HPDE6-E6E7 (cell line): ENCODE results near the gene CARD10.

Source experiments
- DNase-seq: peaks from one replicate; pipeline ENCODE4 v3.0.0; 2011; ENCODE audit warnings: missing footprints; ENCODE audit errors: extremely low spot score

The CARD10 gene

GRCh38 chr22:37519268-37520195 is at the start of gene CARD10:
TSS of gene CARD10 (minus strand) at chr22:37519415. CDS start at chr22:37519200, 215 bp downstream.
- DNase-seq = no peak

- DNase-seq = no peak
Observed at GRCh38 chr22:37568448-37569008, 49.3 kb upstream of the CARD10 start.

- DNase-seq = no peak
Observed at GRCh38 chr22:37568012-37568411, 48.8 kb upstream of the CARD10 start.

GRCh38 chr22:37566903-37567798 is 47.9 kb upstream of the CARD10 start:
- peak; percentile 73 for DNase-seq

- no peak for DNase-seq
Observed at GRCh38 chr22:37566329-37566837, 47.2 kb upstream of the CARD10 start.

GRCh38 chr22:37565830-37566229 is 46.6 kb upstream of the CARD10 start:
- no peak for DNase-seq

- DNase-seq = no peak
Observed at GRCh38 chr22:37564111-37564711, 45.0 kb upstream of the CARD10 start.

- DNase-seq = peak; percentile 60
Observed at GRCh38 chr22:37563153-37564081, 44.2 kb upstream of the CARD10 start.

- DNase-seq = no peak
Observed at GRCh38 chr22:37562049-37562875, 43.0 kb upstream of the CARD10 start.

GRCh38 chr22:37561212-37562048 is 42.2 kb upstream of the CARD10 start:
- DNase-seq = peak; percentile 71

GRCh38 chr22:37560608-37561211 is 41.5 kb upstream of the CARD10 start:
- DNase-seq = no peak

- no peak for DNase-seq
Observed at GRCh38 chr22:37559901-37560607, 40.8 kb upstream of the CARD10 start, which contains the start of gene CDC42EP1. TSS of gene CDC42EP1 (plus strand) at chr22:37560480. CDS start at chr22:37566350, 5,870 bp downstream.

GRCh38 chr22:37559521-37559900 is 40.3 kb upstream of the CARD10 start:
- DNase-seq = no peak

- DNase-seq = no peak
Observed at GRCh38 chr22:37558815-37559214, 39.6 kb upstream of the CARD10 start.

GRCh38 chr22:37557321-37558001 is 38.2 kb upstream of the CARD10 start:
- DNase-seq = no peak

GRCh38 chr22:37556710-37557109 is 37.5 kb upstream of the CARD10 start:
- no peak for DNase-seq

GRCh38 chr22:37555029-37555428 is 35.8 kb upstream of the CARD10 start:
- DNase-seq = no peak
